Hematopoietic multipotent progenitor cell treated with erythropoietin and hydrocortisone succinate and interleukin-3 and kit ligand, for 6 days (in vitro differentiated cells): ENCODE measurements around the gene GCNA.
"Not testable (repeated sequence)": the region's sequence is repeated elsewhere in the genome, so short reads cannot be mapped to it uniquely, and the experiment has no call there.

Experiments
- DNase-seq: peaks from one replicate; pipeline ENCODE4 v3.0.0-alpha.2; 2015

The GCNA gene

GRCh38 chrX:71578253-71579135, at the start of gene GCNA:
Gene GCNA (plus strand): TSS chrX:71578437. CDS start chrX:71580822, 2,385 bp downstream.
- DNase-seq = no peak

GRCh38 chrX:71532078-71532752, 46.0 kb upstream of the GCNA start:
- DNase-seq = peak; percentile 69

GRCh38 chrX:71532753-71533425, 45.3 kb upstream of the GCNA start, which contains the start of gene OGT:
Gene OGT (plus strand): TSS chrX:71533104. CDS start chrX:71533300, 196 bp downstream.
- peak; percentile 95 for DNase-seq

GRCh38 chrX:71533516-71533850, 44.8 kb upstream of the GCNA start:
- DNase-seq = no peak

GRCh38 chrX:71533851-71534561, 44.2 kb upstream of the GCNA start:
- DNase-seq = peak; percentile 65

- DNase-seq = no peak
Measured at GRCh38 chrX:71534773-71535544, 43.3 kb upstream of the GCNA start.

GRCh38 chrX:71536285-71536684, 42.0 kb upstream of the GCNA start:
- no peak for DNase-seq

GRCh38 chrX:71537743-71538142, 40.5 kb upstream of the GCNA start:
- no peak for DNase-seq

GRCh38 chrX:71540801-71541200, 37.4 kb upstream of the GCNA start:
- DNase-seq = peak; percentile 18

- no peak for DNase-seq
Measured at GRCh38 chrX:71541210-71542022, 36.8 kb upstream of the GCNA start.

GRCh38 chrX:71542411-71542810, 35.8 kb upstream of the GCNA start:
- DNase-seq = peak; percentile 49

GRCh38 chrX:71542825-71543224, 35.4 kb upstream of the GCNA start:
- DNase-seq = no peak

GRCh38 chrX:71543316-71543715, 34.9 kb upstream of the GCNA start:
- DNase-seq = no peak

GRCh38 chrX:71545364-71545763, 32.9 kb upstream of the GCNA start:
- no peak for DNase-seq

GRCh38 chrX:71546879-71547278, 31.4 kb upstream of the GCNA start:
- no peak for DNase-seq

- DNase-seq = no peak
Measured at GRCh38 chrX:71547339-71547738, 30.9 kb upstream of the GCNA start.

GRCh38 chrX:71549986-71550385, 28.3 kb upstream of the GCNA start:
- no peak for DNase-seq

- no peak for DNase-seq
Measured at GRCh38 chrX:71550578-71550977, 27.7 kb upstream of the GCNA start.

- no peak for DNase-seq
Measured at GRCh38 chrX:71556036-71556435, 22.2 kb upstream of the GCNA start.

- no peak for DNase-seq
Measured at GRCh38 chrX:71558920-71559319, 19.3 kb upstream of the GCNA start.

GRCh38 chrX:71559773-71560172, 18.5 kb upstream of the GCNA start:
- not testable (repeated sequence) for DNase-seq
